Temporal lobe (tissue), 2 donors: ENCODE measurements around the gene FAM180B. TPM values are rescaled to one million over a fixed set of nuclear protein-coding genes. Genes with fewer than 3 reads are reported as not detected.

Experiments used
- small RNA-seq: library from RNA; depleted of rRNA; stranded (forward); fragments of <200 nt; gene quantifications from one replicate; pipeline ENCODE3, GENCODE V24; 2014; ENCODE audit warnings: low replicate concordance
- total RNA-seq: library from RNA; depleted of rRNA; stranded (reverse); fragments of >200 nt; gene quantifications from one replicate; pipeline ENCODE4 v1.2.3, GENCODE V29; 2014

Gene FAM180B
- total RNA-seq, 1 donor from 2014 or later, result 0.25 TPM

Small RNAs within 50 kb of the gene (small RNA-seq; reads per million reads assigned to genes)
- gene RN7SL652P (not detected), gene RNU5E-10P (0.11 reads per million)

Other genes starting within 250 kb of the FAM180B start
- gene MYBPC3, start 234.0 kb upstream of the FAM180B start, total RNA-seq, result not detected
- gene SPI1, start 208.1 kb upstream of the FAM180B start, total RNA-seq, result 1.7 TPM
- 9.3 TPM for gene SLC39A13, start 178.1 kb upstream of the FAM180B start, total RNA-seq
- gene PSMC3, start 160.2 kb upstream of the FAM180B start, total RNA-seq, result 90.2 TPM
- gene RAPSN, start 137.5 kb upstream of the FAM180B start, total RNA-seq, result not detected
- gene CELF1, start 33.5 kb upstream of the FAM180B start, total RNA-seq, result 175 TPM
- gene PTPMT1, start 21.1 kb upstream of the FAM180B start, total RNA-seq, result 16.2 TPM
- gene KBTBD4, start 7.7 kb upstream of the FAM180B start, total RNA-seq, result 24.6 TPM
- 42.3 TPM for gene NDUFS3, start 7.6 kb upstream of the FAM180B start, total RNA-seq
- gene C1QTNF4, start 7.7 kb downstream of the FAM180B start, total RNA-seq, result 16.7 TPM
- 62.0 TPM for gene MTCH2, start 55.9 kb downstream of the FAM180B start, total RNA-seq
- gene AGBL2, start 128.7 kb downstream of the FAM180B start, total RNA-seq, result 0.25 TPM
- gene FNBP4, start 180.7 kb downstream of the FAM180B start, total RNA-seq, result 74.7 TPM